Measurements from ENCODE around the gene NUP58.

NUP58 gene

DNA sequence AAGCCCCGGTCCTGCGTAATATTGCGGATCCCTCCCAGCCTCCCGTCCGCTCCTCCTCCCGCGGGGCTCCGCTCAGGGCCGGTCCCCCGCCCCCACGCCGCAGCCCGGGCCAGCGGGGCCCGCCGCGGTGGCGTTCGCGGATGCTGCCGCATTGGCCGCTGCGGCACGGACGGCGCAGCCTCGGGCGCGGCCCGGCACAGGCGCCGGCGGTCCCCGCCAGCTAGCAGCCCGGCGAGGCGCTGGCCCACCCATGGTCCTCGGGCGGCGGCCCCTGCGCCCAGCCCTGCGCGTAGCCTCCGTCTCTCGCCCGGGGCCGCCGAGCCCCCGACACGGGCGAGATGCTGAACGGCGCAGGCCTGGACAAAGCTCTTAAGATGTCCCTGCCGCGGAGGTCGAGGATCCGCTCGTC, 70.5 kb downstream of the NUP58 start, which contains the start of gene ATP8A2:
Gene ATP8A2 (plus strand): TSS at position 100 of the 409 bp plus-strand sequence. CDS start 239 bp downstream, at position 339.
- no peaks in the 10 kb centered on the region for H3K9me3 ChIP-seq (replicated peaks; ENCODE audit: insufficient read depth, low read length)
- H3K79me2 ChIP-seq (ENCODE audit: low read length), result no peaks in the 10 kb centered on the region
- no peaks in the 10 kb centered on the region for H3K9me2 ChIP-seq (replicated peaks; ENCODE audit: insufficient read depth, low read length)
- no peaks in the 10 kb centered on the region for H3F3A ChIP-seq (ENCODE audit: insufficient read depth, low read length)
- H3K27me3 ChIP-seq (replicated peaks; ENCODE audit: insufficient read depth, low read length), result no peaks in the 10 kb centered on the region
- no peak within 1 kb of the TSS for H3K4me2 ChIP-seq (ENCODE audit: low read depth, low read length)
- H2AFZ ChIP-seq (ENCODE audit: low read length), result no peak within 1 kb of the TSS
- no peaks in the 10 kb centered on the region for H3K4me1 ChIP-seq (ENCODE audit: low read length)
- H3K27ac ChIP-seq (ENCODE audit: low read length), result no peak within 1 kb of the TSS
- DNase-seq, result no peak
- TF ChIP-seq EZH2phosphoT487 (IDR thresholded peaks at IDR 0.05; ENCODE audit: low read length), result no peak
- TF ChIP-seq, protein P1, sequence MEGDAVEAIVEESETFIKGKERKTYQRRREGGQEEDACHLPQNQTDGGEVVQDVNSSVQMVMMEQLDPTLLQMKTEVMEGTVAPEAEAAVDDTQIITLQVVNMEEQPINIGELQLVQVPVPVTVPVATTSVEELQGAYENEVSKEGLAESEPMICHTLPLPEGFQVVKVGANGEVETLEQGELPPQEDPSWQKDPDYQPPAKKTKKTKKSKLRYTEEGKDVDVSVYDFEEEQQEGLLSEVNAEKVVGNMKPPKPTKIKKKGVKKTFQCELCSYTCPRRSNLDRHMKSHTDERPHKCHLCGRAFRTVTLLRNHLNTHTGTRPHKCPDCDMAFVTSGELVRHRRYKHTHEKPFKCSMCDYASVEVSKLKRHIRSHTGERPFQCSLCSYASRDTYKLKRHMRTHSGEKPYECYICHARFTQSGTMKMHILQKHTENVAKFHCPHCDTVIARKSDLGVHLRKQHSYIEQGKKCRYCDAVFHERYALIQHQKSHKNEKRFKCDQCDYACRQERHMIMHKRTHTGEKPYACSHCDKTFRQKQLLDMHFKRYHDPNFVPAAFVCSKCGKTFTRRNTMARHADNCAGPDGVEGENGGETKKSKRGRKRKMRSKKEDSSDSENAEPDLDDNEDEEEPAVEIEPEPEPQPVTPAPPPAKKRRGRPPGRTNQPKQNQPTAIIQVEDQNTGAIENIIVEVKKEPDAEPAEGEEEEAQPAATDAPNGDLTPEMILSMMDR (IDR thresholded peaks at IDR 0.05; ENCODE audit: low read length), result no peak
- TF ChIP-seq EZH2 (optimal IDR thresholded peaks at IDR 0.05; ENCODE audit: low read depth, low read length), result no peak
- no peak within 1 kb of the TSS for H3K9ac ChIP-seq (ENCODE audit: low read length)
- H3K4me3 ChIP-seq (ENCODE audit: low read length), result no peak within 1 kb of the TSS
- H3K36me3 ChIP-seq (replicated peaks; ENCODE audit: insufficient read depth, low read length), result no peaks in the 10 kb centered on the region
- H4K20me1 ChIP-seq (ENCODE audit: insufficient read depth, low read length), result no peaks in the 10 kb centered on the region

DNA sequence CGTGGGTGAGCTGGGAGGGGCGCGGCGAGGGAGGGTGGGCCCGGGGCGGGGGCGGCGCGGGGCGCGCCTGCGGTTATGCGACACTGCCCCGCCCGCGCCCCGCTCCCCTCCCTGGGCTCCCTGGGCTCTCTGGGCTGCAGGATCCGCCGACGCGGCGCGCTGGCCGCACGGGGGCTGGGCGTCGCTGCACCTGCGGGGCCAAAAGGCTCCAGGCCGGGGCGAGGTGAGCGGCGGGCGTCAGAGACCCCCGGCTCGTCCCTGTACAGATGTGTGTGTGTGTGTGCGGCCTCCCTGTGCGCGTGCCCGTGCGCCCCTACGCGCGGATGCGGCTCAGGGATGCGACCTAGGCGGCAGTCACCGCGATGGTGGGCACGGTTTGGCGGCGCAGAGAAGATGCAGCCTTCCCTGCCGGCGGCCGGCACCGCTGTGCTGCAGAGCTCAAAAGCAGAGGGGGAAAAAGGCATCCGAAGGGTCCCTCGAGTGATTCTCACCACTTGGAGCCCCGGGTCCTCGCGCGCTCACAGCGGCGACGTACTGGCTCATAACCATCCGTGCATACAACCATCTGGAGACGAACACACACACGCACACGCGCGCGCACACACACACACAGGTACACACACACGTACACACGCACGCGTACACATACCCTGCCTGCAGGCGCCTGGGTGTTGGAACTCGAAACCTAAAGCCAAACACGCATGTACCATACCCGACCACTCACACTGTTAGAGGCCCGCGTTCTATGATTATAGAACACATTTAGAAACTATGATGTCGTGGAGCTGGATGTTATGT, 71.1 kb downstream of the NUP58 start:
- no peak for DNase-seq
- no peak for TF ChIP-seq EZH2 (optimal IDR thresholded peaks at IDR 0.05; ENCODE audit: low read depth, low read length)
- no peak for TF ChIP-seq EZH2phosphoT487 (IDR thresholded peaks at IDR 0.05; ENCODE audit: low read length)
- TF ChIP-seq, protein P1 (IDR thresholded peaks at IDR 0.05; ENCODE audit: low read length), result no peak
- Histone ChIP-seq H3F3A (ENCODE audit: insufficient read depth, low read length) (no peaks in the 10 kb centered on the region), H3K27ac (ENCODE audit: low read length) (no peak overlapping the region), H3K9ac (ENCODE audit: low read length) (no peak overlapping the region), H3K4me2 (ENCODE audit: low read depth, low read length) (no peak overlapping the region), H3K9me2 (replicated peaks; ENCODE audit: insufficient read depth, low read length) (no peaks in the 10 kb centered on the region), H3K79me2 (ENCODE audit: low read length) (no peaks in the 10 kb centered on the region), H2AFZ (ENCODE audit: low read length) (no peak overlapping the region), H3K9me3 (replicated peaks; ENCODE audit: insufficient read depth, low read length) (no peaks in the 10 kb centered on the region), H3K4me1 (ENCODE audit: low read length) (no peaks in the 10 kb centered on the region), H3K4me3 (ENCODE audit: low read length) (no peak overlapping the region), H4K20me1 (ENCODE audit: insufficient read depth, low read length) (no peaks in the 10 kb centered on the region), H3K36me3 (replicated peaks; ENCODE audit: insufficient read depth, low read length) (no peaks in the 10 kb centered on the region), H3K27me3 (replicated peaks; ENCODE audit: insufficient read depth, low read length) (no peaks in the 10 kb centered on the region)

DNA sequence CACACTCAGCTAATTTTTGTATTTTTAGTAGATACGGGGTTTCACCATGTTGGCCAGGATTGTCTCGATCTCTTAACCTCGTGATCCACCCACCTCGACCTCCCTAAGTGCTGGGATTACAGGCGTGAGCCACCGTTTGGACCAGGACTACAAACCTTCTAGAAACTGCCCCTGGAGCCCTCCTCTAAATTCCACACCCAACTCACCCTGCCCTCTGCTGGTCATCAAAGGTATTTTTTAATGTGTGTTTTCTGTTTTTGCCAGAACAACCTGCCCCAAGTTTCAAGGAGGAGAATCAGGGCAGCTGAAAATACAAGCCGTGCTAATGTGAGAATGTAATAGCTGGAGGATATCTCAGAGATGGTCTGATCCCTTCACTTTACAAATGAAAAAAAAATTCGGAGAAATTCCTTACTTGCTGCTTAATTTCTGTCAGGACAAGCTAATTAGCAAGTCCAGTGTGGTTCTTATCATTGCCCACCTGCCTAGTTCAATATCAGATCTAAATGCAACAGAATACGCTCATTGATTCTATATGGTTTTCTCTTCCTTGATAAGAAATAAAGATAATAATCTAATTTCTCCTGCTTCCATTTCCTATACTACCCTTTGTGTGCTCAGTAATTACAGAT, 74.4 kb downstream of the NUP58 start:
- H2AFZ ChIP-seq (ENCODE audit: low read length), result no peak overlapping the region
- H3K4me2 ChIP-seq (ENCODE audit: low read depth, low read length), result no peak overlapping the region
- H3K79me2 ChIP-seq (ENCODE audit: low read length), result no peaks in the 10 kb centered on the region
- DNase-seq, result peak; percentile 28
- no peaks in the 10 kb centered on the region for H3K9me3 ChIP-seq (replicated peaks; ENCODE audit: insufficient read depth, low read length)
- H3K27ac ChIP-seq (ENCODE audit: low read length), result no peak overlapping the region
- no peaks in the 10 kb centered on the region for H3F3A ChIP-seq (ENCODE audit: insufficient read depth, low read length)
- TF ChIP-seq, protein P1 (IDR thresholded peaks at IDR 0.05; ENCODE audit: low read length), result peak; percentile 44
- no peak for TF ChIP-seq EZH2phosphoT487 (IDR thresholded peaks at IDR 0.05; ENCODE audit: low read length)
- H4K20me1 ChIP-seq (ENCODE audit: insufficient read depth, low read length), result no peaks in the 10 kb centered on the region
- H3K9me2 ChIP-seq (replicated peaks; ENCODE audit: insufficient read depth, low read length), result no peaks in the 10 kb centered on the region
- no peaks in the 10 kb centered on the region for H3K4me1 ChIP-seq (ENCODE audit: low read length)
- no peak overlapping the region for H3K4me3 ChIP-seq (ENCODE audit: low read length)
- H3K9ac ChIP-seq (ENCODE audit: low read length), result no peak overlapping the region
- H3K36me3 ChIP-seq (replicated peaks; ENCODE audit: insufficient read depth, low read length), result no peaks in the 10 kb centered on the region
- H3K27me3 ChIP-seq (replicated peaks; ENCODE audit: insufficient read depth, low read length), result no peaks in the 10 kb centered on the region
